ENCODE measurements around the gene CPA3.

CPA3 gene

GRCh38 chr3:148865049-148865448, at the start of gene CPA3:
Gene CPA3, plus strand, starts transcription at chr3:148865296. Its CDS starts 12 bp downstream, at chr3:148865308.
- DNase-seq, result no peak

DNA sequence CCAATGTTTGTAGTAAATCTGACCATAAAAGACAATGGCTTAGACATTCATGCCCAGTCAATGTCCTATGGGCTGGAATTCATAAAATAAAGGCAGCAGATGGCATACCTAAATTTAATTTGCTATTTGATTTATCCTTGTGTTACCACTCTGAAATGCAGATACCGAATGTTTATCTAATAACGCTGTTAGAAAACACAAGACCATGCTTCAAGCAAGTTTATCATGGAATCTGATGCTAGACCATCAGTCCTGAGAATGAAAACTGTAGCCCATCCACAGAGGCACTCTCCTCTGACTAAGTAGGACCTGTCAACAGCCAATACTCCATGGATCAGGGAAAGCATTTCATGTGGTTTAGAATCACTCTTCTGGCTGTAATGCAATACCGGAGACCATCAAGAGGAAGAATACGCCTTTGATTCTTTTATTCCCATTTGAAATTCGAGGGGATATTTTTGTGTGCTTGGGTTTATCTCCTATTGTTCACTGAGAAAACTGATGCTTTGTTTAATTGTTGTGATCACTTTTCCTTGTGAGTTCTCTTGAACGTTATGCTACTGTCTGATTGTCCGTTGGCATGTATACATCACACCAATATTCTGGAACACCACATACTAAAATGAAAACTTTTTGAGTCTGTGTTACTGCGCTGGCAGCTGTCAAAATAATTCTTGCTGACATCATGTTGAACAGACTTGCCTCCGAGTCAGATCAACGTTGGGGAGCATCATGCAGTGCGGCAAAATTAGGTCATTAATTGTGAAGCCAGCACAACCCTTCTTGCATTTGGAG, 49.6 kb upstream of the CPA3 start:
- DNase-seq, result no peak

- DNase-seq, result no peak
Measured at GRCh38 chr3:148816427-148816826, 48.7 kb upstream of the CPA3 start.

GRCh38 chr3:148816981-148817525, 48.0 kb upstream of the CPA3 start:
- DNase-seq, result peak; percentile 92

DNA sequence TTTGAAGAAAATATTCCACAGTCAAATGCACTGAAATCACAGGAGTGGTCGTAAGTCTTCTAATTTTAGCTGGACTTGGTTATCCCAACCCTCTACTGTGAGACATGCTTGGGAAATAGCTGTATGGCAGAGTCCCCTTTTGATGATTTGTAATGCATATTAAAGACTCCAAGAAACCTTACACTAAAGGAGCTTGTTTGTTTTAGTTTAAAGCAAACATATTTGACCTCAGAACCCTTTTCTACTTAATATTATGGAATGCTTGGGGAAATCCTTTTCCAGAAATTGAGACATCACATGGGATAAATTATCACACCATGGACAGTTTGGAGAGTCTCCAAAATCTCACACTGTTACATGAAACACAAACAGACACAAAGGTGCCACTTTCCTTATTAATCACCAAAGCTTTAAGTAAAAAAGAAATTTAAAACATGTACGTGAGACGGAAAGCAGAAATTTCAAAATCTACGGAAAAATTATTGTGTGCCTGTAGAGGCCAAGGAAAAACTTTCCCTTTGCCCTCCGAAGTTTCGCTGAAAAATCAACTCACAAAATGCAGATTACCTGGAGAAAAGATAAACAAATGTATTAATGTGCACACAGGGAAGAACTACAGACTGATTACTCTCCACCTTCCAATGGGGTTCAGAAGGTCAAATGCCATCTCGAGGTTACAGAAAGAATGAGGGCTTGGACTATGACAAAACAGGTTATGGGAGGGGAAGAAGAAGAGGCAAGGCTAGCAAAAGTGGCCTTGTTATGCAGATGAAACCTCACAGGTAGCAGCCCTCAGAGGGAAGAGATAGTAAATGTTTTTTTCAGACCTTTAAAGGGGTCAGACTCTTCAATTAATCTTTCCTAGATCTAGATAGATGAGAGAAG, 44.5 kb upstream of the CPA3 start:
- DNase-seq, result no peak

- DNase-seq, result no peak
Measured at GRCh38 chr3:148823026-148823425, 42.1 kb upstream of the CPA3 start.

- DNase-seq, result no peak
Measured at GRCh38 chr3:148825476-148825875, 39.6 kb upstream of the CPA3 start.

- no peak for DNase-seq
Measured at GRCh38 chr3:148827585-148827984, 37.5 kb upstream of the CPA3 start, which contains the start of gene CPB1. Gene CPB1, plus strand, starts transcription at chr3:148827811. Its CDS starts 13 bp downstream, at chr3:148827824.

- DNase-seq, result no peak
Measured at GRCh38 chr3:148828136-148828690, 36.9 kb upstream of the CPA3 start.

GRCh38 chr3:148829926-148830325, 35.2 kb upstream of the CPA3 start:
- no peak for DNase-seq

DNA sequence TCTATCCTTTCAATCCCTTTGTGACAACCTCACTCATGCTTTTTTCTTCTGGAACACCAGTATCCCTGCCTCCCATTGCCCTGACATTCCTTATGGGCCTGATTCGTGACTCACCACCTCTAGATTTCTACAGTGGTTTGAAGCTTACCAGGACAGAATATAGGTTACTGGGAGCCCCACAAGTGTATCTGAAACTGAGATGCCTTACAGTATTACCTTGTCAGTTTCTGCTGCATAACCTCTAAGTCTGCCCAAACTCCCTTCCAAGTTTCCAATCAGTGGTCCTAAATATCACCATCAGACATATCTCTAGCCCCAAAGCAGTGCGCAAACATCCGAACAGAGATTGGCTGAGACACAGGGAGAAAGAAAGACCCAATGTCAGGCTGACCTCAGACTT, 31.9 kb upstream of the CPA3 start:
- DNase-seq, result no peak

- DNase-seq, result no peak
Measured at GRCh38 chr3:148839805-148840204, 25.3 kb upstream of the CPA3 start.

- DNase-seq, result no peak
Measured at GRCh38 chr3:148840451-148840850, 24.6 kb upstream of the CPA3 start.

DNA sequence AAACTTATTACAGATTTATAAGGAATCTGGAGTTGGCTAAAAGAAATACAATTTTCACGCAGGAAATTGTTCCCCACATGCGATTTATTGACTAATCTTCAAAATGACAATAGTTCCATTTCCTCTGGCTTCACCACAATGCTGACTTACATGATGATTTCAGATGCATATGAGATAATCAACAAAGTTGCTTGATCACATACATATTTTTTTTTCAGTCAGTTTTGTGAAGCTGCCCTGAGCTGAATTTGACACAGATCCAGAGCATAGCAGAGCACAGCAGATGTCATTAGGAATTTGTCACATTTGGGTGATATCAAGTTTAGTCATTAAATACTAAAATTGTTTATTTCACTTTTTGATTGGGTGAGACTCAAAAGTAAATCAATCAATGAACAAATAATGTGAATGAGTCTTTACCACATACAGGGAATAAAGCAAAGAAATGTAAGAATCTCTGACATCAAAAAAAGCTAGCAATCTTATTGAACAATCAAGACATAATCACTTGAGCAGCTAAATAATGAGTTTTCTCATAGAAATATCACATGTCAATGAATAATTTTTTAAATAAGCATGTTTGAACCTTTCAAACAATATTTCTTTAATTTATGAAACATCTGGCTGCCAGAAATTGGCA, 19.2 kb upstream of the CPA3 start:
- DNase-seq, result no peak

DNA sequence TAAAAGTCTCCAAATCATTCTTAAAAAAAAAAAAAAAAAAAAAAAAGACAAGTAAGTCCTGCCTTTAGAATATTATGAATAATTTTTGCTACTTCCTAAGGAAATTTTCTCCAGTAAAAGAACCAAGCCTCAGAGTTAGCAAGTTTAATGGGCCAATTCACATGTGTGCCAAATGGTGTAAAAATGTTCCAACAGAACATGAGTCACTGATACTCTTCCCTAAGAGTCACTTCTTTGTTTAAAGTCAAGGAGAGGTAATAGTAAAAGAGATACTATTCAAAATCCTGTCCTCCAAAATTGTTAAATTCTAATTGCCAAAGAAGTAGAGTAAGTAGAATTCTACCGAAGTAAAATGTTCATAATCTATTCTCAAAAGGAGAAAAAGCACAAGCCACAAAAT, 17.7 kb upstream of the CPA3 start:
- no peak for DNase-seq

GRCh38 chr3:148848410-148848809, 16.7 kb upstream of the CPA3 start:
- no peak for DNase-seq

DNA sequence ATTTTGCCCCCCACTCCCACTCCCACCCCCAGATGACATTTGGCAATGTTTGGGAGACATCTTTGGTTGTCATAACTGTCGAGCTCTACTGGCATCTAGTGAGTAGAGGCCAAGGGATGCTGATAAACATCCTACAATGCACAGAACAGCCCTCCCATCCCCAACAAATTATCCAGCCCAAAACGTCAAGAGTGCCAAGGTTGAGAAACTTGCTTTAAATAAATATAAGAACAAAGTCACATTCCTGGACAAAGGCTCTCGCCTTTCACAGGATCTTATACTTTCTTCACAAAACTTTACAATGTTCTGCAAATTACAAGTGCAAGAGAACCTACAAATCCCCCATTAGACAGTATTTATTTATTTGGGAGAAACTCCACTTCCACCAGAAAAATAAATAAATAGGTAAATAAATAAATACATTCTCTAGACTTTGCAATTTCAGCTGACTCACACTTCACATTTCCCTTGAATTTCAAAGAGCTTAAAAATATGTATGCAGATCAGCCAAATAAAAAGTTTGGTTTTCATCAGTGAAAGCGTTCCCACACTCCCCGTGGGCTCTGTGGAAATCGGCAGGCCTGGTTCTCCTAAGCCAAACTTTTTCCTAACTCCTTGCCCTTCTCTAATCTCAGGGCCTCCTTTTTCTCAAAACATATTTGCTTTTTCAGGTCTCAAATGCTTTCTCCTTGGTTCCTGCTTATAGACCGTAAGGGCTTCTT, 12.7 kb upstream of the CPA3 start:
- no peak for DNase-seq

DNA sequence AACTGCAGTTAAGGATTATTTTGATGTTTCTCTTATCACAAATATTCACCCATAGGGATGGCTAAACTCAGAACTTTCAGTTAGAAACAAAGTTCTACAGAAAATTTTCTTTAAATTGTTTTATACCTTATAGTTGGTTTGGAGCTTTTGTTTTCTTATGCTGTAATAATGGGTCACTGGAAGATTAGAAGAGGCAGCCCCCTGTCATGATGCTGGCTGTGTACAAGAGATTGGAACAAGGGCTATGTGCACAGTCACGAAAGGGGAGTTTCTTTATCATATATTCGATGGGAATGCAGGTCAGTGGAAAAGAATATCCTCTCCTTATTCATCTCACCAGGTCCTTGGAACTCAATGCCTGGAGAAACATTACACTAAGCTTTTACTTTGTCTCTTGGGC, 12.0 kb upstream of the CPA3 start:
- DNase-seq, result no peak

- no peak for DNase-seq
Measured at GRCh38 chr3:148854061-148854460, 11.0 kb upstream of the CPA3 start.

GRCh38 chr3:148856384-148856783, 8.7 kb upstream of the CPA3 start:
- DNase-seq, result no peak

DNA sequence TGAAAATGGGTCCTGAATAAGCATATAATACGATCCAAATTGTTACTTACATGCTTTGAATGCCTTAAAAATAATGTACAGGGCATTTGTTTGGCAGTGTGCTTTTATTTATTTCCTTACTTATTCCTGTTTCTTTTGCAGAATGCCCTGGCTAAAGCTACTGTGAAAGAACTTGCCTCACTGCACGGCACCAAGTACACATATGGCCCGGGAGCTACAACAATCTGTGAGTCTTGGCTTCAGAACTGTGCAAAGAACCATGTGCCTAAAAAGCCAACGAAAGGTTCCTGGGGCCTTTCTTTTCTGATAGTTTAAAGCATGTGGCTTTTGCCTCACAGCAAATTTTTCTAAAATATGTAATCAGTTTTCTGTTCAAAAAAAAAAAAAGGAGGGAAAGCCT, 7.8 kb upstream of the CPA3 start:
- DNase-seq, result no peak

- DNase-seq, result peak; percentile 14
Measured at GRCh38 chr3:148861277-148861869, 3.7 kb upstream of the CPA3 start.

All from NCI-H1417 treated with DMSO at 0.1 percent for 48 hours (cell line).